Stomach (tissue), 9 donors: ENCODE data around the gene WDR75. TPM values are rescaled to one million over a fixed set of nuclear protein-coding genes. Genes with fewer than 3 reads are reported as not detected.

Experiments
- DNase-seq, 2 donors: peaks; one replicate each; pipeline versions ENCODE4 v3.0.0 to v3.0.0-alpha.2; 2013 to 2019
- H3K27ac ChIP-seq, 5 donors: fragments of 200-600 bp in 4 of 5; sonication (generic) in 4 of 5; one replicate each; pipeline ENCODE4 v1.5.1; 2013 to 2019; ENCODE audit warnings: mild to moderate bottlenecking in 1 of 5, moderate library complexity in 1 of 5
- H3K27me3 ChIP-seq, 3 donors: fragments of 200-600 bp; sonication (generic); one replicate each; pipeline ENCODE4 v1.5.1; 2017 to 2019; ENCODE audit warnings: mixed run types in 1 of 3
- H3K36me3 ChIP-seq, 4 donors: fragments of 200-600 bp; sonication (generic); 1 replicate in 3 of 4; 2 replicates in 1 of 4; pipeline ENCODE4 v1.5.1; 2016 to 2019
- H3K4me1 ChIP-seq, 4 donors: fragments of 200-600 bp; sonication (generic); one replicate each; pipeline ENCODE4 v1.5.1; 2016 to 2019
- H3K4me3 ChIP-seq, 4 donors: fragments of 200-600 bp; sonication (generic) in 3 of 4; one replicate each; pipeline ENCODE4 v1.5.1; 2016 to 2019; ENCODE audit warnings: mild to moderate bottlenecking in 1 of 4
- H3K9me3 ChIP-seq, 4 donors: fragments of 200-600 bp; sonication (generic); one replicate each; pipeline ENCODE4 v1.5.1; 2016 to 2019
- CTCF ChIP-seq, 7 experiments: fragments of 450-650 bp in 4 of 7; fragments of 200-600 bp in 3 of 7; sonication (generic) in 3 of 7; IDR thresholded peaks; one replicate each; pipeline ENCODE4 v1.5.1; 2016 to 2019; ENCODE audit warnings: antibody characterized with exemption in 7 of 7, control low read depth in 2 of 7, mild to moderate bottlenecking in 1 of 7
- EP300 ChIP-seq: sonication (generic); formaldehyde crosslinking; IDR thresholded peaks from one replicate; pipeline ENCODE4 v1.6.1; 2017; ENCODE audit warnings: antibody characterized with exemption
- POLR2A ChIP-seq, 4 donors: fragments of 450-650 bp; IDR thresholded peaks; one replicate each; pipeline ENCODE4 v1.6.1; 2016; ENCODE audit warnings: antibody characterized with exemption in 4 of 4, control low read depth in 2 of 4, mild to moderate bottlenecking in 1 of 4, moderate library complexity in 1 of 4
- POLR2AphosphoS5 ChIP-seq, 3 donors: sonication (generic); formaldehyde crosslinking; IDR thresholded peaks; one replicate each; pipeline ENCODE4 v1.6.1; 2016; ENCODE audit warnings: antibody characterized with exemption in 3 of 3
- WGBS, 5 donors: extraction: QIAGEN DNeasy Blood & Tissue Kit in 3 of 5; methylation state at CpG; one replicate each; pipeline versions ENCODE4 v1.1.5 to v1.1.7; 2013 to 2018; 5-methylcytosine and 5-hydroxymethylcytosine counted together
- intact Hi-C: fragments of 100-400 bp; cut with DNase I; formaldehyde crosslinking; loops from one replicate; pipeline ENCODE4 v1.15.1; 2023; ENCODE audit warnings: low total_unique reads
- polyA plus RNA-seq, 3 donors: library from polyadenylated mRNA; stranded (reverse); fragments of 200-250 nt; gene quantifications; one replicate each; pipeline ENCODE4 v1.2.3, GENCODE V29; 2013
- total RNA-seq, 5 donors: library from RNA; depleted of rRNA; stranded (reverse); fragments of >200 nt; gene quantifications; one replicate each; pipeline versions ENCODE4 v1.1.0 to v1.2.3, GENCODE V29; 2014 to 2016
- donor health status: healthy with polysubstance abuse.
- donor health status: Bipolar disorder and iron deficiency.
- donor health status: healthy.

WDR75 gene
- total and polyA plus RNA-seq, 8 donors, result 6.1 to 89.9 (median 26.5) TPM

- H3K4me3 ChIP-seq, result no peak overlapping the region
- TF ChIP-seq EP300 (no peak), POLR2AphosphoS5 (IDR thresholded peaks at IDR 0.05) (no peak), CTCF (IDR thresholded peaks at IDR 0.05) (no peak), POLR2A (IDR thresholded peaks at IDR 0.05) (no peak)
- H3K27ac ChIP-seq, result no peak overlapping the region
- peaks cover 0 to 21% (median 12%) of the 10 kb centered on the region in 4 donors for H3K4me1 ChIP-seq
- no peaks in the 10 kb centered on the region for H3K27me3 ChIP-seq
- DNase-seq, result no peak
- intact Hi-C loops, result loop anchor here (10.0 kb wide), 1 partner anchor 314 kb away; no protein-coding TSS in a partner anchor
- no peaks in the 10 kb centered on the region for H3K9me3 ChIP-seq
- no peaks in the 10 kb centered on the region for H3K36me3 ChIP-seq
- WGBS, 5 donors, result 90 to 95% (median 94%) methylated on average over 3 of the region's 3 CpGs
These were observed 32.1 kb upstream of the WDR75 start for GRCh38 chr2:189409131-189409530.

GRCh38 chr2:189409647-189410046 is 31.6 kb upstream of the WDR75 start:
- no peaks in the 10 kb centered on the region for H3K9me3 ChIP-seq
- WGBS, 5 donors, result 72 to 79% (median 75%) methylated on average over 1 of the region's 1 CpG

GRCh38 chr2:189411860-189412259 is 29.4 kb upstream of the WDR75 start:
- Histone ChIP-seq H3K36me3 (no peaks in the 10 kb centered on the region), H3K27me3 (no peaks in the 10 kb centered on the region), H3K9me3 (no peaks in the 10 kb centered on the region), H3K4me1 (peaks cover 0 to 19% (median 9%) of the 10 kb centered on the region in 4 donors), H3K4me3 (no peak overlapping the region), H3K27ac (peak overlapping the region in 4 of 5 donors; percentile 49 to 66 (median 61))
- peak in 1 of 2 donors; percentile 88 for DNase-seq
- TF ChIP-seq CTCF (IDR thresholded peaks at IDR 0.05) (no peak), EP300 (peak; percentile 52), POLR2AphosphoS5 (IDR thresholded peaks at IDR 0.05) (peak; percentile 76 to 89 (median 89))
- WGBS, 5 donors, result 29 to 40% (median 32%) methylated on average over 5 of the region's 5 CpGs
- intact Hi-C loops, result no loop called here

More at GRCh38 chr2:189409647-189410046, 31.6 kb upstream of the WDR75 start:
- Histone ChIP-seq H3K27ac (no peak overlapping the region), H3K4me1 (peaks cover 0 to 21% (median 12%) of the 10 kb centered on the region in 4 donors), H3K4me3 (no peak overlapping the region), H3K27me3 (no peaks in the 10 kb centered on the region), H3K36me3 (no peaks in the 10 kb centered on the region)
- TF ChIP-seq POLR2AphosphoS5 (IDR thresholded peaks at IDR 0.05) (no peak), POLR2A (IDR thresholded peaks at IDR 0.05) (no peak), CTCF (IDR thresholded peaks at IDR 0.05) (no peak), EP300 (no peak)
- DNase-seq, result no peak
- intact Hi-C loops, result loop anchor here (10.0 kb wide), 1 partner anchor 315 kb away; no protein-coding TSS in a partner anchor

- Histone ChIP-seq H3K9me3 (no peaks in the 10 kb centered on the region), H3K4me1 (peaks cover 0 to 13% (median 4%) of the 10 kb centered on the region in 4 donors), H3K27me3 (no peaks in the 10 kb centered on the region), H3K36me3 (no peaks in the 10 kb centered on the region), H3K27ac (peak overlapping the region in 4 of 5 donors; percentile 49 to 66 (median 61)), H3K4me3 (no peak overlapping the region)
- TF ChIP-seq POLR2AphosphoS5 (IDR thresholded peaks at IDR 0.05) (no peak), CTCF (IDR thresholded peaks at IDR 0.05) (peak in 5 of 7 experiments; percentile 59 to 73 (median 66))
- 36 to 40% (median 38%) methylated on average over 4 of the region's 4 CpGs for WGBS, 5 donors
- peak in 1 of 2 donors; percentile 87 for DNase-seq
- intact Hi-C loops, result no loop called here
These were observed 28.8 kb upstream of the WDR75 start for GRCh38 chr2:189412330-189412953.
